SK-N-SH (cell line): Measurements from ENCODE around the gene SPATA16. TPM values are rescaled to one million over a fixed set of nuclear protein-coding genes. Genes with fewer than 3 reads are reported as not detected.
"Not testable (repeated sequence)": the region's sequence is repeated elsewhere in the genome, so short reads cannot be mapped to it uniquely, and the experiment has no call there.

ENCODE experiments used
- CTCF ChIA-PET: fragments of 300-600, 350-600 bp; formaldehyde crosslinking; extraction: SDS; loops from one replicate; lab custom pipeline; 2021; lab: Yijun Ruan, JAX
- POLR2A ChIA-PET: fragments of 350-600 bp; sonication (Branson Sonifier 250); formaldehyde crosslinking; extraction: SDS; loops from one replicate; lab custom pipeline; 2020; ENCODE audit warnings: antibody characterized with exemption, inconsistent platforms; lab: Yijun Ruan, JAX
- DNase-seq: peaks from one replicate; pipeline ENCODE4 v3.0.0; 2012
- H2AFZ ChIP-seq: fragments of 200-600 bp; sonication (generic); 2 replicates; pipeline ENCODE4 v1.8.1; 2016; ENCODE audit warnings: antibody characterized with exemption, mild to moderate bottlenecking, low read depth
- H3F3A ChIP-seq: fragments of 200-600 bp; sonication (generic); replicated peaks from 2 replicates; pipeline ENCODE3; 2016; ENCODE audit warnings: antibody characterized with exemption, mild to moderate bottlenecking; ENCODE audit not compliant: insufficient read depth
- H3K27ac ChIP-seq, 2 experiments: fragments of 200-500 bp in 1 of 2; fragments of 200-600 bp in 1 of 2; sonication (Bioruptor generic) in 1 of 2; sonication (generic), shearing (Covaris generic) in 1 of 2; 2 replicates each; pipeline versions ENCODE4 v1.5.1 to v1.6.1; 2014 to 2016; ENCODE audit warnings: low read depth in 2 of 2, inconsistent platforms in 1 of 2, low read length in 1 of 2, mild to moderate bottlenecking in 1 of 2, mixed read lengths in 1 of 2
- H3K27me3 ChIP-seq: fragments of 200-600 bp; sonication (generic), shearing (Covaris generic); 2 replicates; pipeline ENCODE4 v1.6.1; 2016; ENCODE audit warnings: mixed run types; ENCODE audit not compliant: insufficient read depth
- H3K36me3 ChIP-seq, 2 experiments: fragments of 200-500 bp in 1 of 2; fragments of 200-600 bp in 1 of 2; sonication (Bioruptor generic) in 1 of 2; sonication (generic) in 1 of 2; replicated peaks in 1 of 2; 2 replicates each; pipeline versions ENCODE3 to v1.5.1; 2014 to 2016; ENCODE audit warnings: low read length in 1 of 2, mild to moderate bottlenecking in 1 of 2; ENCODE audit not compliant: insufficient read depth in 2 of 2, control insufficient read depth in 1 of 2
- H3K4me1 ChIP-seq, 2 experiments: fragments of 200-500 bp in 1 of 2; fragments of 200-600 bp in 1 of 2; sonication (Bioruptor generic) in 1 of 2; sonication (generic), shearing (Covaris generic) in 1 of 2; 2 replicates each; pipeline versions ENCODE4 v1.5.1 to v1.6.1; 2014 to 2016; ENCODE audit warnings: low read depth in 1 of 2, low read length in 1 of 2, mixed run types in 1 of 2; ENCODE audit not compliant: insufficient read depth in 2 of 2, control insufficient read depth in 1 of 2
- H3K4me2 ChIP-seq: fragments of 200-600 bp; sonication (generic), shearing (Covaris generic); 2 replicates; pipeline ENCODE4 v1.6.1; 2017; ENCODE audit warnings: mixed run types
- H3K4me3 ChIP-seq, 2 experiments: fragments of 200-500 bp in 1 of 2; fragments of 200-600 bp in 1 of 2; sonication (Bioruptor generic) in 1 of 2; sonication (generic), shearing (Covaris generic) in 1 of 2; 2 replicates each; pipeline versions ENCODE4 v1.5.1 to v1.8.1; 2014 to 2016; ENCODE audit warnings: low read depth in 2 of 2, inconsistent platforms in 1 of 2, low read length in 1 of 2, mild to moderate bottlenecking in 1 of 2, mixed read lengths in 1 of 2, moderate library complexity in 1 of 2
- H3K79me2 ChIP-seq: fragments of 200-600 bp; sonication (generic); 2 replicates; pipeline ENCODE4 v1.8.1; 2017; ENCODE audit warnings: mild to moderate bottlenecking; ENCODE audit not compliant: insufficient read depth
- H3K9ac ChIP-seq: fragments of 200-600 bp; sonication (generic); 2 replicates; pipeline ENCODE4 v1.6.1; 2017; ENCODE audit warnings: mixed run types
- H3K9me2 ChIP-seq: fragments of 200-600 bp; sonication (generic); 2 replicates; pipeline ENCODE4 v1.6.1; 2017; ENCODE audit warnings: mixed run types
- H3K9me3 ChIP-seq: fragments of 200-600 bp; sonication (generic); 2 replicates; pipeline ENCODE4 v1.6.1; 2017; ENCODE audit warnings: mixed run types, mild to moderate bottlenecking, moderate library complexity
- H4K20me1 ChIP-seq: fragments of 200-600 bp; sonication (generic); 2 replicates; pipeline ENCODE4 v1.6.1; 2017; ENCODE audit warnings: mild to moderate bottlenecking, mixed run types; ENCODE audit not compliant: insufficient read depth
- CHD2 ChIP-seq: fragments of 150-350 bp; IDR thresholded peaks from 2 replicates; pipeline ENCODE4 v1.6.1; 2018; ENCODE audit warnings: low read length; ENCODE audit not compliant: partially characterized antibody
- EZH2phosphoT487 ChIP-seq: fragments of 200-600 bp; sonication (generic); IDR thresholded peaks from 2 replicates; pipeline ENCODE4 v1.6.1; 2017; ENCODE audit warnings: low read depth, mixed run types, mild to moderate bottlenecking, antibody characterized with exemption, moderate library complexity, borderline replicate concordance
- FOXJ3 ChIP-seq: sonication (generic); formaldehyde crosslinking; IDR thresholded peaks from 2 replicates; pipeline ENCODE4 v1.5.1; 2020; ENCODE audit warnings: mild to moderate bottlenecking, missing genetic modification reagents
- FOXM1 ChIP-seq: IDR thresholded peaks from 2 replicates; pipeline ENCODE4 v1.4.0; 2012; ENCODE audit warnings: low read depth, mild to moderate bottlenecking
- GATA2 ChIP-seq: sonication (generic); formaldehyde crosslinking; IDR thresholded peaks from 2 replicates; pipeline ENCODE4 v1.5.0; 2020; ENCODE audit warnings: mild to moderate bottlenecking, missing genetic modification reagents
- IRF3 ChIP-seq: fragments of 150-350 bp; IDR thresholded peaks from 2 replicates; pipeline ENCODE4 v1.6.1; 2016; ENCODE audit warnings: mild to moderate bottlenecking, low read depth, low read length
- MAX ChIP-seq: IDR thresholded peaks from 2 replicates; pipeline ENCODE4 v1.4.0; 2012; ENCODE audit warnings: low read depth
- MXI1 ChIP-seq: IDR thresholded peaks from 2 replicates; pipeline ENCODE4 v1.6.1; 2012; ENCODE audit warnings: mild to moderate bottlenecking, low read depth, low read length, improper control_type of control experiment
- NFIC ChIP-seq: IDR thresholded peaks from 2 replicates; pipeline ENCODE4 v1.4.0; 2012; ENCODE audit warnings: borderline replicate concordance
- PBX3 ChIP-seq: IDR thresholded peaks from 2 replicates; pipeline ENCODE4; 2012
- POLR2AphosphoS5 ChIP-seq: IDR thresholded peaks from 2 replicates; pipeline ENCODE4 v1.6.1; 2012; ENCODE audit warnings: low read depth, low read length
- RAD21 ChIP-seq: IDR thresholded peaks from 2 replicates; pipeline ENCODE4 v1.6.1; 2012; ENCODE audit warnings: mild to moderate bottlenecking, low read length
- RCOR1 ChIP-seq: fragments of 150-350 bp; IDR thresholded peaks from 2 replicates; pipeline ENCODE4 v1.6.1; 2017; ENCODE audit warnings: antibody characterized with exemption, low read length
- RXRA ChIP-seq: IDR thresholded peaks from 2 replicates; pipeline ENCODE4 v1.4.0; 2012; ENCODE audit warnings: low read depth, mild to moderate bottlenecking, borderline replicate concordance
- SIN3A ChIP-seq: IDR thresholded peaks from 2 replicates; pipeline ENCODE4 v1.6.1; 2012; ENCODE audit warnings: low read depth, mild to moderate bottlenecking, low read length, moderate library complexity, borderline replicate concordance
- TAF1 ChIP-seq: IDR thresholded peaks from 2 replicates; pipeline ENCODE4 v1.6.1; 2012; ENCODE audit warnings: low read depth, mild to moderate bottlenecking, low read length, moderate library complexity, borderline replicate concordance
- TCF12 ChIP-seq: IDR thresholded peaks from 2 replicates; pipeline ENCODE4 v1.4.0; 2012
- WGBS: methylation state at CpG from one replicate; pipeline ENCODE4 v1.1.6; 2017; ENCODE audit warnings: low lambda C conversion rate; 5-methylcytosine and 5-hydroxymethylcytosine counted together
- polyA plus RNA-seq, 3 experiments: library from polyadenylated mRNA; depleted of rRNA; stranded (reverse); fragments of >200 nt; gene quantifications; 2 replicates each; pipeline ENCODE4 v1.2.3, GENCODE V29; 2012
- TF ChIP-seq, protein P1 (sequence below): fragments of 150-350 bp; IDR thresholded peaks from 2 replicates; pipeline ENCODE4 v1.6.1; 2017; ENCODE audit warnings: antibody characterized with exemption, low read length, low read depth, borderline replicate concordance

The SPATA16 gene
- polyA plus RNA-seq, 1 of the 3 experiments (the other 2 are of a cell fraction): not detected

DNA sequence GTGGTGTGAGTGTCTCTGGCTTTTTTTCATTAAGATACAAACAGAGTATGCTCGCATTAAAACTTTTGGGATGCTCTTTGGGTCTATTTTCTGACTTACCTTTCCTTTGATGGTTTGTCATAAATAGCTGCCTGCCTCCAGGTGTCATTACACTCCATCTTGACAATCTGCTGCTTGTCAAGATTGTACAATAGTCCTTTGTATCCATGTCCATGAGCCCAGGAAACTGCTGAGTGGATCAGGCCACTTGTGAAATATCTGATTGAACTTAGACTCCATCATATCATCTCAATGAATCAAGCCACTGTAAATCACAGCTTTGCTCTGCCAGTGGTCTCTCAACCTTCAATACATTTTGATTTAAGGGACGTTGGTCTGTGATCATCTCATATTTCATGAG is 255.3 kb downstream of the SPATA16 start:
- Histone ChIP-seq H3F3A (no peaks in the 10 kb centered on the region), H3K36me3 (no peaks in the 10 kb centered on the region), H4K20me1 (no peaks in the 10 kb centered on the region), H3K4me3 (no peak overlapping the region), H3K27ac (no peak overlapping the region), H3K79me2 (no peaks in the 10 kb centered on the region), H3K9me2 (no peaks in the 10 kb centered on the region), H3K27me3 (no peaks in the 10 kb centered on the region), H3K9ac (no peak overlapping the region), H3K4me1 (no peaks in the 10 kb centered on the region), H3K9me3 (no peaks in the 10 kb centered on the region), H3K4me2 (no peak overlapping the region), H2AFZ (no peak overlapping the region)
- 52% methylated on average over 2 of the region's 2 CpGs for WGBS
- DNase-seq: no peak
- ChIA-PET POLR2A (no interaction called here), CTCF (interaction anchor here (0.6 kb wide), 1 partner anchor 599 kb away, joined by 3 read pairs; no protein-coding TSS in a partner anchor)
- no peak for TF ChIP-seq FOXM1

DNA sequence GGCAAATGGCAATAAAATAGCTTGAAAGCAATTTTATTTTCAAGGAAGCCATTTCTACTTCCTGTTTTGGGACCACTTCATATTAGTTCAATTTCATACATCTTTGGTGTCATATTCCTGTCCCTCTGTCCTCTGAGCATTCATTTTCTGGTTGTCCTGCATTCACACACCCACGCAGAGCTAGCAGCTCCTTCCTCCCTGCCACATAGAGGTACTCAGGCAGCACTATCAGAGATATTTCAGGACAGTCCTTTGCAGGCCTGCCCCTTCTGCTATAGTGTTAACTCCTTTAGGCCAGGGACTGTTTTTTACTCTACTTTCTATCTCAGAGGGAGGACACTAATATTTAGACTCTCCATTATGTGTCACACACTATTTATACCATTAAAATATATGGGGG is 258.5 kb downstream of the SPATA16 start:
- Histone ChIP-seq H3K27ac (no peak overlapping the region), H3K27me3 (no peaks in the 10 kb centered on the region), H3K36me3 (no peaks in the 10 kb centered on the region), H3K9ac (no peak overlapping the region), H3K4me3 (no peak overlapping the region), H3F3A (no peaks in the 10 kb centered on the region), H2AFZ (no peak overlapping the region), H3K9me2 (no peaks in the 10 kb centered on the region), H3K79me2 (no peaks in the 10 kb centered on the region), H4K20me1 (no peaks in the 10 kb centered on the region), H3K4me2 (no peak overlapping the region), H3K9me3 (no peaks in the 10 kb centered on the region), H3K4me1 (no peaks in the 10 kb centered on the region)
- no peak for DNase-seq
- WGBS: 9% methylated on average over 1 of the region's 1 CpG
- TF ChIP-seq, protein P1, sequence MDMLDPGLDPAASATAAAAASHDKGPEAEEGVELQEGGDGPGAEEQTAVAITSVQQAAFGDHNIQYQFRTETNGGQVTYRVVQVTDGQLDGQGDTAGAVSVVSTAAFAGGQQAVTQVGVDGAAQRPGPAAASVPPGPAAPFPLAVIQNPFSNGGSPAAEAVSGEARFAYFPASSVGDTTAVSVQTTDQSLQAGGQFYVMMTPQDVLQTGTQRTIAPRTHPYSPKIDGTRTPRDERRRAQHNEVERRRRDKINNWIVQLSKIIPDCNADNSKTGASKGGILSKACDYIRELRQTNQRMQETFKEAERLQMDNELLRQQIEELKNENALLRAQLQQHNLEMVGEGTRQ: no peak
- TF ChIP-seq RCOR1: no peak
- no peak for TF ChIP-seq NFIC
- TF ChIP-seq RXRA: no peak
- no peak for TF ChIP-seq TCF12
- TF ChIP-seq RAD21: no peak
- TF ChIP-seq POLR2AphosphoS5: no peak
- no peak for TF ChIP-seq IRF3
- TF ChIP-seq FOXJ3 (CRISPR knock-in tag): no peak
- TF ChIP-seq EZH2phosphoT487: no peak
- no peak for TF ChIP-seq MXI1
- no peak for TF ChIP-seq TAF1
- TF ChIP-seq CHD2: no peak
- no peak for TF ChIP-seq PBX3
- no peak for TF ChIP-seq SIN3A
- TF ChIP-seq MAX: no peak
- TF ChIP-seq GATA2 (CRISPR knock-in tag): no peak
- ChIA-PET POLR2A (no interaction called here), CTCF (no interaction called here)

- DNase-seq, H3K27me3 ChIP-seq, CTCF ChIA-PET, H3K4me1 ChIP-seq, H3K9me2 ChIP-seq, H3K4me2 ChIP-seq, H3K9ac ChIP-seq, H2AFZ ChIP-seq, H3F3A ChIP-seq, H3K4me3 ChIP-seq, H3K36me3 ChIP-seq, H3K79me2 ChIP-seq, POLR2A ChIA-PET, H3K9me3 ChIP-seq, H4K20me1 ChIP-seq, H3K27ac ChIP-seq: not testable (repeated sequence)
- 6% methylated on average over 2 of the region's 2 CpGs for WGBS
These were observed 261.7 kb downstream of the SPATA16 start for GRCh38 chr3:172879381-172879780.
